ENCODE data around the gene NFATC1.

Gene NFATC1

DNA sequence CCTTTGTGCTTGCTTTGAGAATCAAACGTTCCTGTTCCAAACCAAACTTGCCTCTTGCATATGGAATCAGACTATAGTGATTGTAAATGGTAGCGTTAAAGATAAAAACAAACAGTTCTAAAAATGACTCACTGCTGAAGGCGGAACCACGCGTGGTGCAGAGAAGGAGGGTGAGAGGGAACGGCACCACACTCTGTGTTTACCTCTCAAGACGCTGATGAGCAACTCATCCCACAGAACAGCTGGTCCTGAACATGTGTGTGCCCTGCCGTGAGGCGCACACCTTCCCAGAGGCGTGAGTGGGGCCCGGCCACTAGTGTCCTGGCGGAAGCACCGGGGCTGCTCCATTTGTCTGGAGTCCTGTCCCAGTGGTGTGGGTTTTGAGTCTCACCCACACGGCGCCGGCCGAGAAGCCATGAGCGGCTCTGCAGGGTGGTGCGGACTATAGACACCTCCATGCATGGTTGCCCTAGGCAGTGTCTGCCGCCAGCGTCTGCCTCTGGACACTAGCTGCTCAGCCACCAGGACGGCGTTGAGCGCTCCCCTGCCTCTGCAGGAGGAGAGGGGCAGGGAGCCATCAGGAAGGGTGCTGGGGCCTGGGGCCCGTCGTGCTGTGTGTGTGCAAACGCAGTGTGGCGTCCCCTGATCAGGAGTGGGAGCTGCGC, 52.1 kb downstream of the NFATC1 start:
- Histone ChIP-seq H3K27me3 (ENCODE audit: control insufficient read depth, insufficient read depth, low read length) (no peaks in the 10 kb centered on the region), H3K9ac (ENCODE audit: low read depth, low read length) (no peak overlapping the region), H3K9me3 (ENCODE audit: control insufficient read depth, insufficient read depth, low read length) (no peaks in the 10 kb centered on the region), H3K4me1 (ENCODE audit: control insufficient read depth, insufficient read depth, low read length) (peaks cover 7% of the 10 kb centered on the region; the same call in 1 of the 2 replicates), H3K27ac (ENCODE audit: low read depth, low read length) (no peak overlapping the region), H3K36me3 (ENCODE audit: control insufficient read depth, insufficient read depth, low read length) (no peaks in the 10 kb centered on the region), H3K4me3 (ENCODE audit: low read depth, low read length) (no peak overlapping the region)

DNA sequence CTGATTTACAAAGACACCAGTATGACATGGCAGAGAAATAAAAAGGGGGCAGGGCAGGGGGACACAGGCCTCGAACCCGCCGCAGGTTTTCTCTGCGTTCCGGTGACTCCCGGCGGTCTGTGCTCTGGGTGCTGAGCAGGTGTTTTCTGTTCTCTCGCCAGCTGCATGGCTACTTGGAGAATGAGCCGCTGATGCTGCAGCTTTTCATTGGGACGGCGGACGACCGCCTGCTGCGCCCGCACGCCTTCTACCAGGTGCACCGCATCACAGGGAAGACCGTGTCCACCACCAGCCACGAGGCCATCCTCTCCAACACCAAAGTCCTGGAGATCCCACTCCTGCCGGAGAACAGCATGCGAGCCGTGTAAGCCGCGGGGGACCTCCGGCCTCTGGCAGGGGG, 52.9 kb downstream of the NFATC1 start:
- H3K4me1 ChIP-seq (ENCODE audit: control insufficient read depth, insufficient read depth, low read length) = peaks cover 7% of the 10 kb centered on the region; the same call in 1 of the 2 replicates
- no peaks in the 10 kb centered on the region for H3K27me3 ChIP-seq (ENCODE audit: control insufficient read depth, insufficient read depth, low read length)
- H3K36me3 ChIP-seq (ENCODE audit: control insufficient read depth, insufficient read depth, low read length) = no peaks in the 10 kb centered on the region
- H3K4me3 ChIP-seq (ENCODE audit: low read depth, low read length) = no peak overlapping the region
- no peak overlapping the region for H3K9ac ChIP-seq (ENCODE audit: low read depth, low read length)
- H3K27ac ChIP-seq (ENCODE audit: low read depth, low read length) = no peak overlapping the region
- H3K9me3 ChIP-seq (ENCODE audit: control insufficient read depth, insufficient read depth, low read length) = no peaks in the 10 kb centered on the region

DNA sequence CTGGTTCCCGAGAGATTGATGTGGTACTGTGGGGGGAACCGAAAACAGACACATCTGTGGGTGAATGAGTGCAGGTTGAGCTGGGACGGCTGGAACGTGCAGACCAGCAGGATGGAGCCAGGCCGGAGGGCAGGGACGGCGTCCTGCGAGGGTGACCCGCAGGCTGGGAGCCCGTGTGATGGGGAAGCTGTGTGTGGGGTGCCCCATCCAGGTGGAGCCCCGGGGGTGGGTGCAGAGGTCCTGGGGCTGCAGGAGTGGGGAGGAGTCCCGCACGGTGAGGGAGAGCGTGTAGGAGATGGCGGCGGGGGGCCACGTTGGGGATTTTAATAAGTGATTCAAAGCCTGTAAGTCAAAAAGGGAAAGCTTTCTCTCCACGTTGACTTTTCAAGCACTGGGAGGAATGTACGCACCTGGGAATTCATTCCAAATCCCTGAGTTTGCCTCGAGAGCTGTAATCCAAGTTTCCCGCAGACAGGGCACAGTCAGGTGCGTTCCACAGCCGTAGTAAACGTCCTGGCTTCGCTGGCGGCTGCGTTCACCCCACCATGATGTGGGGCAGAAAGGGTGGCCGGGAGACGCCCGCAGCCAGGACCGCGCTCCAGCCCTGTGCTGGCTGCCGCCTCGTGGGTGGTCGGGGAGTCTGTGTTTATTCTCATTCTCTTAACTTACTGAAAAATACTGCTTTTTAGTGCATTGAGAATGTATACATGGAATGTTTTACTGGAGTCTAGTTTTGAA, 54.0 kb downstream of the NFATC1 start:
- Histone ChIP-seq H3K36me3 (ENCODE audit: control insufficient read depth, insufficient read depth, low read length) (no peaks in the 10 kb centered on the region), H3K9ac (ENCODE audit: low read depth, low read length) (no peak overlapping the region), H3K4me1 (ENCODE audit: control insufficient read depth, insufficient read depth, low read length) (peaks cover 7% of the 10 kb centered on the region; the same call in 1 of the 2 replicates), H3K9me3 (ENCODE audit: control insufficient read depth, insufficient read depth, low read length) (no peaks in the 10 kb centered on the region), H3K27me3 (ENCODE audit: control insufficient read depth, insufficient read depth, low read length) (no peaks in the 10 kb centered on the region), H3K27ac (ENCODE audit: low read depth, low read length) (no peak overlapping the region), H3K4me3 (ENCODE audit: low read depth, low read length) (no peak overlapping the region)

DNA sequence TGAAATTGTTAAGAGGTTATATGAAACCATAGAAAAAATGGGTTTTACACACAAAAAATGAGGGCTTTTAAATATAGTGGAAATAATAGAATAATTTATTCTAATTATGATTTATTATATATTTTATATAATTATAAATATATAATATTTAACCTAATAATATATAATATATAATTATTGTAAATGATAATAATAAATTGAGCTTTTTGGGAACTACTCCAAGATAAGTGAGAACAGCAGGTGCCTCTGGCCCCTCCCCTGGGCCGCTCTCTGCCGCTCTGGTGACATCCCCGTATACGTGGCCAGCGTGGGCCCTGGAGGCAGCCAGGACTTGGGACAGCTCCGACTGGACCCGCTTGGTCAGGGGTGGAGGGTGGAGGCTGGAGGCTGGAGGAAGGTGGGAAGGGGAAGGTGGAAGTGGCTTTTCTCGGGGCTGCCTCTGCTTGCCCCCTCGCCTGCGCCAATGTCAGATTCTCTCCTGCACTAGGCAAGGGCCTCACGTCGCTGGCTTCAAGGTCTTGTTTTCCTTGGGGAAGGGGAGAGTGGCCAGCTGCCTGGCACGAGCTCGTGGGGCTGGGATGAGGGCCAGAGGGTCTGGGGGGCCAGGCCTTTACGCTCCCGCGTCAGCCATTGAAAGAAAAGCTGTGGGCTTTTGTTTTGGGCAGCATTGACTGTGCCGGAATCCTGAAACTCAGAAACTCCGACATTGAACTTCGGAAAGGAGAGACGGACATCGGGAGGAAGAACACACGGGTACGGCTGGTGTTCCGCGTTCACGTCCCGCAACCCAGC, 54.8 kb downstream of the NFATC1 start:
- no peak overlapping the region for H3K27ac ChIP-seq (ENCODE audit: low read depth, low read length)
- no peaks in the 10 kb centered on the region; the same call in 1 of the 2 replicates for H3K36me3 ChIP-seq (ENCODE audit: control insufficient read depth, insufficient read depth, low read length)

DNA sequence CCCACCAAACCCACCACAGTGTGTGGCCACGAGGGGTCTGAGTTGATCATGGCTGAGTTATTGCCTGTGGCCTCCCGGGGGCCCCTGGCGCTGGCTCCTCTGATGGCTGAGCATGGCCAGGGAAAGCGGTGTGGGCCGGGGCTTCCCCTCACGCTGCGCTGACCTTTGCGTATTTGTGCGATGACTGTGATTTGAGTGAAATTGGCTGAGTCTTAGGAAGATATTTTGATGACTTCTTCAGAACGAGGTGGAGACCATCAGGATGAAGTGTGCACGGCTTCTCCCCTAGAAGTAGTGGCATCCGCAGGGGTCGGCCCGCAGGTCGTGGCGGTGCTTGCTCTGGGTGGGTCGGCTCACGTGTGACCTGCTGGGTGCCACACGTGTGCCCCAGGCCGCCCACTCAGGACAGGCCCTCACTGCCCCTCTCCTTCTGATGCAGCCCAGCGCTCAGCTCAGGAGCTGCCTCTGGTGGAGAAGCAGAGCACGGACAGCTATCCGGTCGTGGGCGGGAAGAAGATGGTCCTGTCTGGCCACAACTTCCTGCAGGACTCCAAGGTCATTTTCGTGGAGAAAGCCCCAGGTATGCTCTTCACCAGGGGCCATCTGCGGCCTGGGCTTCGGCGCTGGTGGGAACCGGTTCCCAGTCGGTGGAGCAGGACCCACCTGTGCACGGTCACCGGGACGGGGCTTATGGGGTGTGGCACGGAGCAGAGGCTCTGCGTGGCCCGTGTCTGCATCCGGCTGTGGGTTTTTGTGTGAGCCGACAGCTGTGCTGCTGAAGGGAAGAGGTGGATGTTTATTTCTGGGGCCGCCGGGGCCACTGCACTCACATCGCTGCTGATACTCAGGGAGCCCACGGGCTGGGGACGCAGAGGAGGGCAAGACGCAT, 55.8 kb downstream of the NFATC1 start:
- no peaks in the 10 kb centered on the region for H3K9me3 ChIP-seq (ENCODE audit: control insufficient read depth, insufficient read depth, low read length)
- no peaks in the 10 kb centered on the region for H3K27me3 ChIP-seq (ENCODE audit: control insufficient read depth, insufficient read depth, low read length)
- H3K4me3 ChIP-seq (ENCODE audit: low read depth, low read length) = no peak overlapping the region
- no peaks in the 10 kb centered on the region; the same call in 1 of the 2 replicates for H3K36me3 ChIP-seq (ENCODE audit: control insufficient read depth, insufficient read depth, low read length)
- no peak overlapping the region for H3K27ac ChIP-seq (ENCODE audit: low read depth, low read length)
- H3K9ac ChIP-seq (ENCODE audit: low read depth, low read length) = no peak overlapping the region
- no peaks in the 10 kb centered on the region for H3K4me1 ChIP-seq (ENCODE audit: control insufficient read depth, insufficient read depth, low read length)

More for the DNA sequence above, 54.8 kb downstream of the NFATC1 start:
- Histone ChIP-seq H3K9me3 (ENCODE audit: control insufficient read depth, insufficient read depth, low read length) (no peaks in the 10 kb centered on the region), H3K9ac (ENCODE audit: low read depth, low read length) (no peak overlapping the region), H3K4me3 (ENCODE audit: low read depth, low read length) (no peak overlapping the region), H3K27me3 (ENCODE audit: control insufficient read depth, insufficient read depth, low read length) (no peaks in the 10 kb centered on the region), H3K4me1 (ENCODE audit: control insufficient read depth, insufficient read depth, low read length) (peaks cover 6% of the 10 kb centered on the region; the same call in 1 of the 2 replicates)

DNA sequence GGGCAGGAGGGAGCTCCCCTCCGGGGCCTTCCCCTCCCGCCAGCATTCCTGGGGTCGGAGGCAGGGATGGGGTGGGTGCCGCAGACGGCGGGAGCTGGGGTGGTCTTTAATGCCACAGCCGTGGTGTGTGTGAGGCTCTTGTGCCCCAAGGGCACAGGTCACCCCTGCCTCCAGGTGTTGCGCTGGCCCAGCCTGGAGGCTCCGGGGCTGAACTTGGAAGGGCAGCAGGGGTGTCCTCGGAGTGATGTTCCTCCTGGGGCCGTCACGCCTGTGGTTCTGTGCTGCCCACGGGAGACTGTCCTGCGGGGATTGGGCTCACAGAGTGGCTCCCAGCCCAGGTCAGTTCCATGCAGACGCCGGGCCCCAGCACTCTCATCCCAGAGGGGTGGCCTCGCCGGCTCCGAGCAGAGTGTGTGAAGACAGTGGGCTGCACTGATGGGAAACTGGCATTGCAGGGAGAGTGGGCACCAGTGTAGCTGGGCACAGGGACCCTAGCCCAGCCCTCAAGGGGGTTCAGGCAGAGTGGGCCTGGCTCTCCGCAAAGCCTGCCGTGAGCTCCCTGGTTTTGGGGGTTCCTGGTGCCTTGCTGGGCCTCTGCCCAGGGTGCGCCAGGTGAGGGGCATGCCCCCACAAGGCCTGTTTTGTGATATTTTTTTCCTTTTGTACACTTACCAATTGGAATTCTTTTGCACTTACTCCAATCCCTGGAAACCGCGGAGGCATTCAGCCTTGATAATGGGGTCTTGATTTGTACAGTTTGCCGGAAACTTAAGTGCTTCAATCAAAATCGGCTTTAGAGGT, 56.7 kb downstream of the NFATC1 start:
- no peaks in the 10 kb centered on the region for H3K27me3 ChIP-seq (ENCODE audit: control insufficient read depth, insufficient read depth, low read length)
- no peak overlapping the region for H3K27ac ChIP-seq (ENCODE audit: low read depth, low read length)
- H3K36me3 ChIP-seq (ENCODE audit: control insufficient read depth, insufficient read depth, low read length) = no peaks in the 10 kb centered on the region; the same call in 1 of the 2 replicates
- no peak overlapping the region for H3K4me3 ChIP-seq (ENCODE audit: low read depth, low read length)
- no peaks in the 10 kb centered on the region for H3K4me1 ChIP-seq (ENCODE audit: control insufficient read depth, insufficient read depth, low read length)
- no peaks in the 10 kb centered on the region for H3K9me3 ChIP-seq (ENCODE audit: control insufficient read depth, insufficient read depth, low read length)
- no peak overlapping the region for H3K9ac ChIP-seq (ENCODE audit: low read depth, low read length)

DNA sequence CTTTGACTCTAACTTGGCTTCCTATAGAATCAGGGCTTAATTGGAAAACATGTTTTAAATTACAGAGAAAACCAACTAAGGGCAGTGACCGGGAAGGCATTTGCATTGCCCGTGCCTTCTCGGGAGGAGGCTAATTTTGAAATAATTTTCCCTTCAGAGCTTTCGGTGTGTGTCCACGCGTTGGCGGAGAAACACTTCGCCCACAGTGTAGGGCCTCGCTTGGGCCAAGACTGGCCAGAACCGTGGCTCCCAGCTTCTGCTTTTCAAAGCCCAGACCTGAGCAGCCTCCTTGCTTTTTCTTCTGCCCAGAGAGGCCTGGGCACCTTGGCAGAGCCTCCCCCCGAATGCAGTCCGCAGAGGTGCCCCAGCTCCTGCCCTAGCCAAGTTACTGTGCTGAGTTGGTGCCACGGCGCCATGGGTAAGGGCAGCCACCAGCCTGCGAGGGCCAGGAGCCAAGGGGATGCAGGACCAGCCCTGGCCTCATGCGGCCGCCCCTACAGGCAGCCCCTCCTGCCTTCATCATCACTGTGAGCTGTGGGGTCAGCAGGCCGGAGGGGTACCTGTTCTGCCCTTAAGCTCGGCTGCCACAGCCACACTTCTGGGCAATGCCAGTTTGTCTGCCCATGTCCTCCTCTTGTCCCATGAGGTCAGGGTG, 57.4 kb downstream of the NFATC1 start:
- no peaks in the 10 kb centered on the region for H3K9me3 ChIP-seq (ENCODE audit: control insufficient read depth, insufficient read depth, low read length)
- no peak overlapping the region for H3K27ac ChIP-seq (ENCODE audit: low read depth, low read length)
- H3K36me3 ChIP-seq (ENCODE audit: control insufficient read depth, insufficient read depth, low read length) = no peaks in the 10 kb centered on the region; the same call in 1 of the 2 replicates
- H3K4me3 ChIP-seq (ENCODE audit: low read depth, low read length) = no peak overlapping the region
- no peaks in the 10 kb centered on the region for H3K4me1 ChIP-seq (ENCODE audit: control insufficient read depth, insufficient read depth, low read length)
- H3K9ac ChIP-seq (ENCODE audit: low read depth, low read length) = no peak overlapping the region
- no peaks in the 10 kb centered on the region for H3K27me3 ChIP-seq (ENCODE audit: control insufficient read depth, insufficient read depth, low read length)

DNA sequence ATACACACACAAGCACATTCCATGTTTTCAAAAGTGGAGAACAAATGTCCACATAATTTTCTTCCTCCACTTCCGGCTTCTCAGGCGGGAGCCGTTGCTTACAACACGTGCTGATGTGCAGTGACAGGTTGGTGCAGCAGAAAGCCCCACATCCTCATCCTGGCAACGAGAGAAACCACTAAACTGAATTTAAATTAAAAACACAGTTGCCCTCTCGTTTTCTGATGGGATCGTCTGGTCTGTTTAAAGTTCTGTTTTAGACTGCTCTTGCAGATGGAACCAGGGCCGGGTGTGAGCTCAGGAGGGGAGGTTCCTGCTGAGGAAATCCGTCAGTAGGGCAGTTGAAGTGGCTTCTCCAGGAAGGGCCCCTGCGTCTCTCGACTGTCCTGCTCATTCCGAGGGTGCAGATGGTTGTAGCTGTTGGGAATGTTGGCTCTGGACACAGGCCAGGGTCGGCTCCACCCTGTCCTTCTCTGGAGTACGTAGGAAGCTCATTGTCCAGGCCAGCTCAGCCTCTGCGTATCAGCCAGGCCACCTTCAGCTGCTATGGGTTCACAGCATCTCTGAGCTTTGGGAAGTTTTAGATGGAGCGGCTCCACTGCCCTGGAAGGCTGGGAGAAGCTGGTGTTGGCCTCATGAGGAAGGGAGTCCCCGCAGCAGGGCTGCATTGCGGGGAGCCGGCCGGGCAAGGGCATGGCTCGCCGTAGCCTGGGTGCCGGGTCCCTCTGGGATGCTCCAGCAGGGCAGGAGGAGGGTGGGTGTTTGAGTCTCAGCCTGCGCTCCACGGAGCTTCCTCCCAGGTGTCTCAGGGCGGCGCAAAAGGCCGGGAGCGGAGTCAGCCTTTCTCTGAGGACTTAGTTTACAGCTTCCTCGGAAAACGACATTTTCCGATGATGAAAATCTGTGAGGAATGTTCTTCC, 58.3 kb downstream of the NFATC1 start:
- no peaks in the 10 kb centered on the region; the same call in 1 of the 2 replicates for H3K36me3 ChIP-seq (ENCODE audit: control insufficient read depth, insufficient read depth, low read length)
- H3K27ac ChIP-seq (ENCODE audit: low read depth, low read length) = no peak overlapping the region
- no peak overlapping the region for H3K9ac ChIP-seq (ENCODE audit: low read depth, low read length)

DNA sequence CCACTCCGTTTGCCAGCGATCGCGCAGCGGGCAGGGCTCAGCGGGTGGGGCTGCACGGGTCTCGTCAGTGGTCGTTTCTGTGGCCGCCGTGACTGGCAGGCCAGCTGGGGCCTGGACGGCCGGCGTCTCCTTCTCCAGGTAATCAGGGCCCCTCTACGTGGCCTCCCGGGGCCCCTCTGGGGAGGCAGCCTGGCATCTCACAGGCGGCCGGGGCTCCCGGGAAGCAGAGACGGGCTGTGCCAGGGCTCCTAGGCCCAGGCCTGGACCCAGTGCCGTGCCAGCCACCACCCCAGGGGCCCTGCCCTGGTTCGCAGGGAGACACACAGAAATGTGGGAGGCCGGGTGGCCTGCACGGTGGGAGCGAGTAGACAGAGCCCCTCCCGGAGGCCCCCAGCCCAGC, 59.5 kb downstream of the NFATC1 start:
- Histone ChIP-seq H3K27ac (ENCODE audit: low read depth, low read length) (no peak overlapping the region), H3K27me3 (ENCODE audit: control insufficient read depth, insufficient read depth, low read length) (no peaks in the 10 kb centered on the region)

More for the DNA sequence above, 58.3 kb downstream of the NFATC1 start:
- H3K4me1 ChIP-seq (ENCODE audit: control insufficient read depth, insufficient read depth, low read length) = no peaks in the 10 kb centered on the region
- no peaks in the 10 kb centered on the region for H3K9me3 ChIP-seq (ENCODE audit: control insufficient read depth, insufficient read depth, low read length)
- no peak overlapping the region for H3K4me3 ChIP-seq (ENCODE audit: low read depth, low read length)
- no peaks in the 10 kb centered on the region for H3K27me3 ChIP-seq (ENCODE audit: control insufficient read depth, insufficient read depth, low read length)

More for the DNA sequence above, 59.5 kb downstream of the NFATC1 start:
- Histone ChIP-seq H3K9ac (ENCODE audit: low read depth, low read length) (no peak overlapping the region), H3K4me1 (ENCODE audit: control insufficient read depth, insufficient read depth, low read length) (peaks cover 3% of the 10 kb centered on the region; the same call in 1 of the 2 replicates), H3K36me3 (ENCODE audit: control insufficient read depth, insufficient read depth, low read length) (no peaks in the 10 kb centered on the region; the same call in 1 of the 2 replicates), H3K4me3 (ENCODE audit: low read depth, low read length) (no peak overlapping the region), H3K9me3 (ENCODE audit: control insufficient read depth, insufficient read depth, low read length) (no peaks in the 10 kb centered on the region)

Measured in HUES48 (cell line).